CD4-positive, alpha-beta T cell treated with Interleukin-4 for 1 hour (primary cell): Measurements from ENCODE around the gene SPRTN.

Experiments
- DNase-seq, 2 donors: peaks; one replicate each; pipeline ENCODE4 v3.0.0-alpha.2; 2020 to 2022

Gene SPRTN

DNA sequence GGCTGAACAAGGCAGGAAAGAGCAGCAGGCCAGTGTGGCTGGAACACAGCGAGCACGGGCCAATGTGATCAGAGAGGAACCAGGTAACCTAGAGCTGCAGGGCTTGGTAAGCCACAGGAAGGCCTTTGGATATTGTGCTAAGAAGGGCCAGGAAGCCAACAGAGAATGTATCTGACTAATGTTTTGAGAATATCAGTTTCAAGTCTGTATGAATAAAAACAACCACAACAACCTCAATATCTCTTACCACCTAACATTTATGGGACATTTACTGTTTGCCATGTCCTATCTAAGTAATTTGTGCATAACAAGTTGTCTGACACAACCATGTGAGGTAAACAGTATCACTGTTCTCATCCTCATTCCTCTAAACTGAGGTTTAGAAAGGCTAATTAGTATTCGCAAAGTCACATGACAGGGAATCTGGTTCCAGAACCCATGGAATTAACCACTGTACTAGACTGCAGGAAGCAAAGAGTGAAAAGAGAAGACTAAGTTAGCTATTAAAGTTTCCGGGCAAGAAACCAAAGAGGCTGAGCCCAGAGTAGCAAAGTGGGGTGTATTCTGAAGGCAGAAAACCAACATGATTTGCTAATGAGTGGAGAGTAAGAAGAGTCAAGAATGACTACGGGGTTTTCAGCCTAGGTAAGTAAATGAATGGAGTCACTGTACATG, 38.9 kb downstream of the SPRTN start:
- peak in 1 of 2 donors; percentile 5 for DNase-seq

DNA sequence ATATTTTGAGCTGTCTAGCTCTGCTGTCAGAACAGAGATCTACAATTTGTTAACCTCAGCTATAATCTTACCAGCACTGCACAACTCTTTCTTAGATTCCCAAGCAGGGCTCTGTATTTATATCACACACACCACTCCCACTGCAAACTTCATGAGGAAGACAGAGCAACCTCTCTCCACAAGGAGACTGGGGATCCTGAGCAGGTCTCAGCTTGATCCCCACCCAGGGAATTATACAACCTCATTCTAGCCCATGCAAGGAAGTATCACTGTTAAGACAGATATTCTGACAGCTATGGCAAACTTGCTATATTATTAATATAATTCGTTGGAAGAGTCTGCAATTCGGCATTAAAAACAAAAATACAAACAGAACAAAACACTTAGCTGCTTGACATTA, 43.6 kb downstream of the SPRTN start:
- DNase-seq = no peak

- no peak for DNase-seq
Observed at GRCh38 chr1:231382426-231382825, 44.3 kb downstream of the SPRTN start.

DNA sequence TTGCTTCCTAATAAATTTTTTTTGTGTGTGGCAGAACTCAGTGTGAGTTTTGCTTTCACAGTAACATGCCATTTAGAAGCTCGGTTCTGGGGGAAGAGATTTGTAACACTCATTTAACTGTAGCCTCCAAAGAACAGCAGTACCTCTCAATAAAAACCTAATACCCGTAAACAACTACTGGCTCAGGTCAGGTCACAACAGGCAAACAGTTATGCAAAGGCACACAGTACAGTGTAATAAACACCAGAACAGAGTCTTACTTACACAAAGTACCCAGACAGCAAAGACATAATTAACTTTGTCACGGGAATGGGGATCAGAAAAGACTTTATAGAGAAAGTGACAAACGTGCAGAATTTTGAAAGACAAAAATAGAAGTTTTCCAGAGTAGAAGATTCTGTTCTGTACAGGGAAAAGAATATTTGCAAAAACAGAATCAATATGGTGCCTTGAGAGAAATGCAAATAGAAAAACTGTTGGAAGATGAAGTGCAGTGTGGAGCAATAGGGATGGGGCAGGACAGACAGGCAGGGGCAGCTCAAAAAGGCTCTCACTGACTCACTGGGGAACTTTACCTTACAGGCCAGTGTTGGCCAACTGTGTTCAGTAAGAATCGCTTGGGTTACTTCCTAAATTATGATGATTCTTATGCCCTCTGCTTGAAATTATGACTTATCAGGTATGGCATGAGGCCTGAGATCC, 45.2 kb downstream of the SPRTN start:
- no peak for DNase-seq

DNA sequence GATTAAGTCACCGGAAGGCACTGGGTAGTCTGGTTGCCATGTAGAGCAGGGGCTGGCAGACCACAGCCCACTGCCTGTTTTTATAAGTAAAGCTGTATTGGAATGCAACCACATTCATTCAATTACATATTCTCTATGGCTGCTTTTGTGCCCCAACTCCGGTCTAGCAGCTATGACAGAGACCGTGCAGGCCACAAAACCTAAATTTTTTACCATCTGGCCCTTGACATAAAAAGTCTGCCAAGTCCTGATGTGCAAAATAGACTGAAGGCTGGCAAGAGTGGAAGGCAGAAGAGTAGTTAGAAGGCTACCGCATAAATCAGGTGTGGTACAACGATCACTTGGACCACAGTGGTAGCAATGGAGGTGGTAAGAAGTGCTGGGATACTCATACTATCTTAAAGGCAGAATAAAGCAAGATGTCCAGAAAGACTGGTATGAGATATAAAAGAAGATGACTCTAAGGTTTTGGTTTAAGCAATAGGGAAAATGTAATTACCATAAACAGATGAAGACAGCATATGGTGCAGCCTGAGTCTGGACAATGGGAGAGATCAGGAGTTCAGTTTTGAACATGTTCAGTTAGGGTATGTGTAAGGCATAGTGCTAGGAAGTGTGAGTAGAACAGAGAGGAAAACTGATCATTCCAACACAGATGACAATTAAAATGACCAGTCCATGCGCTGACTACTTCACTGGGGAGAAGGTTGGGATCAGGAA, 46.8 kb downstream of the SPRTN start:
- DNase-seq = no peak

DNA sequence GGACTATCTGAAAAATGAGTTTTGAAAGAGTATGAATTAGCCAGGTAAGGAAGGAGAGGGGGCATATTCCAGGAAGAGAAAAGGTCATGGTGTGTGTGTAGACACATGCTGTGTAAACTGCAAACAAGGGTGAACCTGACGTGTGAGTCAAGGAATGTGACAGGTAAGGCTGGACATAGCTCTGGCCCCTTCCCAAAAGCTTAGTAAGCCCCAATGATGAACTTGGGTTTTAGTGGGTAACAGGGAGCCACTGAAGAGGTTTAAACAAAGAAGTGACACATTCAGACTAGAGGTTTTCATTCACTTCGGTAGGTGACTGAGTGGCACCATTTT, 47.3 kb downstream of the SPRTN start:
- no peak for DNase-seq

DNA sequence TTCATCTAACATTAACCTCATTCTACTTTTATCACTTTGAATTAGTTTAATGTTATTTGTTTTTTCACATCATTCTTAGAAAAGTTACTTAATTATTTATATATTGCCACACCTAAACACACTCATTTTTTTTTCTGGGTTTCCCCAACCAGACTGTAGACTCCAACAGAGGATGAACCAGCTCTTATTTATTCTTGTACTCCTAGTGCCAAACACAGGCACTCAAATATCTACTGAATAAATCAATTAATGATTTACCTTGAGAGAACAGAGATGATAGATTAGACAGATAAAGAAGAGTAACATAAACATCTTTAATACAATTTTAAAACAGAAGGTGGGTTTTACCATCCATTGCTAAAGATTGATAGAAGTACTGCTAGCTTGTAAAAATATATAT, 48.4 kb downstream of the SPRTN start:
- DNase-seq = no peak

- no peak for DNase-seq
Observed at GRCh38 chr1:231387770-231388669, 49.9 kb downstream of the SPRTN start.

GRCh38 chr1:231390071-231390470, 52.0 kb downstream of the SPRTN start:
- no peak for DNase-seq

DNA sequence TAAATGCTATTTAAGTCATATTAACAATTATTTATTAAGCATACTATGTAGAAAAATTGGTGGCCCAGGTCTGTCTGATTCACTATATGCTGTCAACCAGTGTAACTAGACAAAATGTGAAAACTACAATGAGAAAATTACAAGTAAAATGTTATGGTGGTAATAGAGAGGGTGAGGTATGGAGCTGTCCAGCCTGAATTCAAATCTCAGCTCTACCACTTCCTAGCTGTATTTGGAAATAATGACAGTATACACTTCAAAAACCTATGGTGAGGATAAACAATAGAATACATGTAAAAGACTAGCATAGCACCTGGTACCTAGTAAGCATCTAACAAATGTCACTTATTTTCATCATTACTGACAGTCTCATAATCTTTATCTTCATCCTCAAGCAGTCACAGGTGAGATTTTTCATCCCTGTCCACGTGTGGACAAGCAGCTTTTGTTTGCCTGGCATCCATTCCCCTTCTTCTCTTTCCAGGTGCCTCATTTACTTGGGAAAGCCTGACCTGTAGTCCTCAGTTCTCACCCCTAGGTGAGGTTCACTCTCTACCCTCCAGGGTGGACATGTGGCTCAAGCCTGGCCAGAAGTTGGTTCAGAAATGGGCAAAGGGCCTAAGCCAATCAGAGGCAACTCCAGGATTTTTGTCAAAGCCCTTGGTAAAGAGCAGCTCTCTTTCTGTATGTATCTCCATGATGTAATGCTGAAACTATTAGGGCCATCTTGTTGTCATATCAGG, 54.5 kb downstream of the SPRTN start:
- DNase-seq = no peak

GRCh38 chr1:231393668-231394067, 55.6 kb downstream of the SPRTN start:
- DNase-seq = no peak

- DNase-seq = no peak
Observed at GRCh38 chr1:231395076-231395997, 57.2 kb downstream of the SPRTN start.

DNA sequence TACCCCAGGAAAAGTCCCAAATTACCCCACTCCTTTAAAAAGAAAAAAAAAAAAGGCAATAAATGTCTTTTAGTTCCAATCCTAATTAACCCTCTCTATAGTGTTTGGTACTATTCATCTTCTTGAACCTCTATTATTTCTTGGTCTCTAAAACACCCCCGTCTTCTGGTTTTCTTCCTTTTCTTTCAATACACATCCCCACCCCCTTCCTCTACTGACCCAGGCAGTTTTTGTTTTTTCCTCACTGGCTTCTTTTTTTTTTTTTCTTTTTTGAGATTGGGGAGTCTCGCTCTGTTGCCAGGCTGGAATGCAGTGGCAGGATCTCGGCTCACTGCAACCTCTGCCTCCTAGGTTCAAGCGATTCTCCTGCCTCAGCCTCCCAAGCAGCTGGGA, 57.9 kb downstream of the SPRTN start:
- no peak for DNase-seq

- no peak for DNase-seq
Observed at GRCh38 chr1:231396643-231397042, 58.5 kb downstream of the SPRTN start.

GRCh38 chr1:231397886-231398671, 60.0 kb downstream of the SPRTN start:
- DNase-seq = no peak

- DNase-seq = no peak
Observed at GRCh38 chr1:231401478-231401877, 63.4 kb downstream of the SPRTN start.

- DNase-seq = no peak
Observed at GRCh38 chr1:231404318-231404717, 66.2 kb downstream of the SPRTN start.
